ENCODE results near the gene MYO7A.

MYO7A gene

GRCh38 chr11:77089004-77089545 is 39.0 kb upstream of the MYO7A start:
- no peak for DNase-seq (ENCODE audit: low spot score)
- no peak for TF ChIP-seq CTCF (IDR thresholded peaks at IDR 0.05; ENCODE audit: extremely low read depth, missing control alignments)

- no peak for DNase-seq (ENCODE audit: low spot score)
- TF ChIP-seq CTCF (IDR thresholded peaks at IDR 0.05; ENCODE audit: extremely low read depth, missing control alignments): no peak
Observed at GRCh38 chr11:77090046-77090372, 38.0 kb upstream of the MYO7A start.

GRCh38 chr11:77090373-77091111 is 37.5 kb upstream of the MYO7A start:
- no peak for DNase-seq (ENCODE audit: low spot score)
- no peak for TF ChIP-seq CTCF (IDR thresholded peaks at IDR 0.05; ENCODE audit: extremely low read depth, missing control alignments)

- peak; percentile 91 for DNase-seq (ENCODE audit: low spot score)
- TF ChIP-seq CTCF (IDR thresholded peaks at IDR 0.05; ENCODE audit: extremely low read depth, missing control alignments): peak; percentile 97
Observed at GRCh38 chr11:77091146-77091940, 36.7 kb upstream of the MYO7A start.

GRCh38 chr11:77092382-77092781 is 35.7 kb upstream of the MYO7A start:
- no peak for TF ChIP-seq CTCF (IDR thresholded peaks at IDR 0.05; ENCODE audit: extremely low read depth, missing control alignments)
- DNase-seq (ENCODE audit: low spot score): no peak

GRCh38 chr11:77093056-77093891 is 34.8 kb upstream of the MYO7A start:
- no peak for TF ChIP-seq CTCF (IDR thresholded peaks at IDR 0.05; ENCODE audit: extremely low read depth, missing control alignments)
- DNase-seq (ENCODE audit: low spot score): no peak

All from GM20000 (cell line).